Measurements from ENCODE around the gene APBA1. TPM values are rescaled to one million over a fixed set of nuclear protein-coding genes. Genes with fewer than 3 reads are reported as not detected.

Gene APBA1
- total RNA-seq, 1 donor from 2014 or later: under 0.01 TPM

GRCh38 chr9:69461103-69461887 is 210.9 kb downstream of the APBA1 start:
- FAIRE-seq (no peak), DNase-seq (ENCODE audit: low read depth) (no peak)
- H3K27me3 ChIP-seq (ENCODE audit: control insufficient read depth, insufficient read depth, low read length): no peaks in the 10 kb centered on the region
- no peaks in the 10 kb centered on the region for H3K36me3 ChIP-seq (ENCODE audit: control insufficient read depth, insufficient read depth, low read length)
- no peak overlapping the region for H3K4me3 ChIP-seq (ENCODE audit: low read depth, low read length)
- TF ChIP-seq CTCF (IDR thresholded peaks at IDR 0.05; ENCODE audit: insufficient read depth, low read length, severe bottlenecking): no peak

DNA sequence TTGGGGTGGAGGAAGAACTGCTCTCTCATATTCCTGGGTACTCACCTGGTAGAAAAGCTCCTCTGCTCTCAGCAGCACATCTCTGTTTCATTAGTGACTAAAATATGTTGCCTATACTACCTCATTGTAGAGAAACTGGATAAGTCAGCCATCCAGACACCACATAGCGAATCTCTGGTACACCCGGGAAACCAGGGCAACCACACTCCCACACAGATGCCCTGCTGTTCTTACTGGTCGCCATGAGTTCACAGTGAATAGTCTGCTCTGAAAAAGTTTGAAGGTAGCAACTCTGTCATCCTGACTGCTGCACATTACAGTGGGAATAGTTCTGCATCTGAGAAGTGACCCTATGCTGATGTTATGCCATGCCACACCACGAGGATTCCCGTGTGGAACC is 212.2 kb downstream of the APBA1 start:
- DNase-seq (ENCODE audit: low read depth): no peak

DNA sequence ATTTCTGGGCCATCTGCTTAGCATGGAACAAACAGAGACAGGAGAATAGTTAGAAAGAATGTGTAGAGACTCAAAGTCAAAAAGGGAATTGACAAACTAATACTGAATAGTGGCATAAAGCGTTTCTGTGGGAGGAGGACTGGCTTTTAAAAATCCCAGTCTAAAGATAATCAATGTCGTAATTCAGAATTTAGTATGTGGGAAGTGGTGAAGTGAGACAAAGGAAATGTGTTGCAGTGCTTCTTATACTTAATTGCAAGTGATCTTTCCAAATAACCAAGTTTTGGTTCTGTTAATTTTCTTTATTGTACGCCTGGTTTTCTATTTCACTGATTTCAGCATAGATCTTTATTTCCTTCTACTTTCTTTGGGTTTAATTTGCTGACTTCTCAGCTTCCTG is 214.0 kb downstream of the APBA1 start:
- H3K36me3 ChIP-seq (ENCODE audit: control insufficient read depth, insufficient read depth, low read length): no peaks in the 10 kb centered on the region
- no peak overlapping the region for H3K4me3 ChIP-seq (ENCODE audit: low read depth, low read length)
- DNase-seq (ENCODE audit: low read depth): no peak
- no peaks in the 10 kb centered on the region for H3K27me3 ChIP-seq (ENCODE audit: control insufficient read depth, insufficient read depth, low read length)
- no peak for FAIRE-seq
- no peak for TF ChIP-seq CTCF (IDR thresholded peaks at IDR 0.05; ENCODE audit: insufficient read depth, low read length, severe bottlenecking)

More for the DNA sequence above, 212.2 kb downstream of the APBA1 start:
- TF ChIP-seq CTCF (IDR thresholded peaks at IDR 0.05; ENCODE audit: insufficient read depth, low read length, severe bottlenecking): no peak
- H3K4me3 ChIP-seq (ENCODE audit: low read depth, low read length): no peak overlapping the region
- H3K36me3 ChIP-seq (ENCODE audit: control insufficient read depth, insufficient read depth, low read length): no peaks in the 10 kb centered on the region
- no peak for FAIRE-seq
- H3K27me3 ChIP-seq (ENCODE audit: control insufficient read depth, insufficient read depth, low read length): no peaks in the 10 kb centered on the region

GRCh38 chr9:69456201-69456600 is 216.0 kb downstream of the APBA1 start:
- no peaks in the 10 kb centered on the region for H3K27me3 ChIP-seq (ENCODE audit: control insufficient read depth, insufficient read depth, low read length)
- TF ChIP-seq CTCF (IDR thresholded peaks at IDR 0.05; ENCODE audit: insufficient read depth, low read length, severe bottlenecking): no peak
- H3K4me3 ChIP-seq (ENCODE audit: low read depth, low read length): no peak overlapping the region
- DNase-seq (ENCODE audit: low read depth) (no peak), FAIRE-seq (no peak)
- H3K36me3 ChIP-seq (ENCODE audit: control insufficient read depth, insufficient read depth, low read length): no peaks in the 10 kb centered on the region

DNA sequence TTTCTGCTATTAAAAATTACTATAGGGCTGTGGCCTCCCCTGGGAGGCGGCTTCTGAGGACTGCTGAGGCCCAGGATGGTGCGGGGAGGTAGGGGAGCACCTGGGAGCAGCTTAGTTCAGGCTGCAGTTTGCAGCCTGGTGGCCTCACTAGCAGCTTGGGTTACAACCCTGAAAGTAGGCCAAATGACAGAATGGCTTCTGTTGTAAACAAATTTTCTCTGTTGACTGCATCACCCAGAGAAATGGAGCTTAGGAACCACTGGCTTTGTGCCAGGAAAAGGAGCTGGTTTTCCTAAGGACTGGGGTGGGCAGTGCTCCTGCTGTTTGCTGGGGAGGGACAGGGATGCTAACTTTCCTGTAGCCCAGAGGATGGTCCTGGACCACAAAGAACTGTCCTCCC is 216.9 kb downstream of the APBA1 start:
- no peak for DNase-seq (ENCODE audit: low read depth)
- no peak overlapping the region for H3K4me3 ChIP-seq (ENCODE audit: low read depth, low read length)
- no peaks in the 10 kb centered on the region for H3K27me3 ChIP-seq (ENCODE audit: control insufficient read depth, insufficient read depth, low read length)
- no peak for TF ChIP-seq CTCF (IDR thresholded peaks at IDR 0.05; ENCODE audit: insufficient read depth, low read length, severe bottlenecking)
- peak; percentile 77 for FAIRE-seq
- no peaks in the 10 kb centered on the region for H3K36me3 ChIP-seq (ENCODE audit: control insufficient read depth, insufficient read depth, low read length)

- FAIRE-seq (peak; percentile 93), DNase-seq (ENCODE audit: low read depth) (no peak)
- no peak overlapping the region for H3K4me3 ChIP-seq (ENCODE audit: low read depth, low read length)
- no peak for TF ChIP-seq CTCF (IDR thresholded peaks at IDR 0.05; ENCODE audit: insufficient read depth, low read length, severe bottlenecking)
- no peaks in the 10 kb centered on the region for H3K27me3 ChIP-seq (ENCODE audit: control insufficient read depth, insufficient read depth, low read length)
- H3K36me3 ChIP-seq (ENCODE audit: control insufficient read depth, insufficient read depth, low read length): no peaks in the 10 kb centered on the region
Observed at GRCh38 chr9:69454321-69454720, 217.8 kb downstream of the APBA1 start.

Data from bronchial epithelial cell (primary cell).